HG03521 (cell line): ENCODE data around the gene CACNA2D4.

Source experiments
- ATAC-seq: cut with Tn5 transposase; IDR thresholded peaks from one replicate; pipeline ENCODE4 v1.9.1; 2021; ENCODE audit warnings: mild to moderate bottlenecking, moderate library complexity; ENCODE audit not compliant: unreplicated experiment

The CACNA2D4 gene

DNA sequence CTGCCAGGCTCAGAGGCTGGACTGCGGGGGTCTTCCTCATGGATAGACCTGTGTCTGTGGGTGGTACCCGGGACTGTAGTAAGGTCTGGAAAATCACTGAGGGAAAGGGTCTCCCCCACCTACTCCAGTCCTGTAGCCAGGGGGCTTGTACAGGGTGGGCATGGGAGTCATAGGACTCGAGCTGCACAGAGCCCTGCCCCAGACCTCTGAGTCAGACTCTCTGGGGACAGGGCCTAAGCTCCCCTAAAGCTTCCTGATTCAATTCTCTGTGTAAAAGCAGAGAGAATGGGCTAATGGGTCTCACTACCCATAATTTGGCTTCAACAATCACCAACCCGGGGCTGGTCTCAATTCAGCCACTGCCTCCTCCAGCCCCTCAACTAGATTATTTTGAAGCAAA is 71.0 kb downstream of the CACNA2D4 start:
- no peak for ATAC-seq

DNA sequence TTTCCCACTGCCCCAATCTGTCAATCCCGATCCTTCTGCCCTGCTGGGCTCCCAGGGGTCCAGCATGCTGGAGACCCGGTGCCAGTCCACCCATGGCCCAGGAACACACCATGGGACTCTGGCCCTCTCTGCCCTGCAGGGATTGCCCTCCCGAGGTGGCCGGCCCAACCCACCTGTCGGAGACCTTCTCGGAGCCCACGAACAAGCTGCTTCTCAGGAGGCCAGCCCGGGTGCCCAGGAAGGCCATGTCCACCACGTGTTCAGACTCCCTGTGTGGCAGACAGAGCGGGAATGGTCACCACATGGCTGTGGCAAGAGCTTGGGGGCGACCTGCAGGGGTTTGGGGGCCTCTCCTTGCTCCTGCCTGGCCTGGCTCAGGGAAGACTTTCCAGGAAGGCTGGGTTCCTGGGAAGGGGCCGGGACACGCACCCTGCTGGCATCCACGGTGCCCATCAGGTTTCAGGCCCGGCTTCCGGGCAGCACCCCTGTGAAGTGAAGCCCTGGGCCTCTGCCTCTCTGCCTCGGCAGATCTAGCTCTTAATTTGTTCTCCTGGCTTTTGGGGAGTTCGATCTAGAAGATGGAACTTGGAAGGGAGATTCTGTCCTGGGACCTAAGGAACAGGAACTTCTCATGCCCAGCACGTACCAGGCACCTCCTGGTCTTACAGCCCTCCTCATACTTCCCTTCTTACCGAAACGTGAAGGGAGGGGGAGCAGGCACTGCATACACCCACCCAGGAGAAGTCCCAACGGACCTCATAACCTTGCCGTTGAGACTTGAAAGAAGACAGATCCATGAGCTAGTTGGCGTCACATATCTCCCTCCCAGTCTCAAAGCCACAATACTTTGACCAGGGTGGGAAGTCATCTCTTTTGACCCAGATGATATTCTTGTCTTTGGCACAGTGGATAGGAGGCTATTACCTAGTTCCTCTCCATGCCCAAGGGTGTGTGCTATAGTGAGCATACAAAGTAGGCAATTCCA is 71.7 kb downstream of the CACNA2D4 start:
- ATAC-seq, result no peak

GRCh38 chr12:1845886-1846285 is 72.6 kb downstream of the CACNA2D4 start:
- ATAC-seq, result no peak

DNA sequence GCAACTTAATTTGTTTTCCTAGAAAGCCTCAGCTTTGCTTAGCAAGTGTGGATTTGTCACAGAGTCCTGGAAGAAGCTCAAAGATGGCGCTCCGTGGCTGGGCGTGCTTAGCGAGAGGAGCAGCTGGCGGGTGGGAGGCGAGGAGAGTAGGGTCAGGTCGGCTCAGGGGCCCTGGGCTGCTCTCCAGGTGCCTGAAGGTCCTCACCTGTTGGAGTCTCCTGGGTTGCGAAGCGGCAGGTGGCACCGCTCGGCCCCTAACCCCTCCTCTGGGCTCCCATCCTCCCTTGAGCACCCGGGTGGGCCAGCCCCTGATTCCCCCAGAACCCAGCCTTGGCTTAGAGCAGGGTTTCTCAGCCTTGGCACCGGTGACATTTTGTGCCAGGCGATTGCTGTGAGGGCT is 73.0 kb downstream of the CACNA2D4 start:
- no peak for ATAC-seq

GRCh38 chr12:1844661-1845409 is 73.6 kb downstream of the CACNA2D4 start:
- ATAC-seq, result no peak

GRCh38 chr12:1844223-1844622 is 74.2 kb downstream of the CACNA2D4 start:
- ATAC-seq, result no peak

DNA sequence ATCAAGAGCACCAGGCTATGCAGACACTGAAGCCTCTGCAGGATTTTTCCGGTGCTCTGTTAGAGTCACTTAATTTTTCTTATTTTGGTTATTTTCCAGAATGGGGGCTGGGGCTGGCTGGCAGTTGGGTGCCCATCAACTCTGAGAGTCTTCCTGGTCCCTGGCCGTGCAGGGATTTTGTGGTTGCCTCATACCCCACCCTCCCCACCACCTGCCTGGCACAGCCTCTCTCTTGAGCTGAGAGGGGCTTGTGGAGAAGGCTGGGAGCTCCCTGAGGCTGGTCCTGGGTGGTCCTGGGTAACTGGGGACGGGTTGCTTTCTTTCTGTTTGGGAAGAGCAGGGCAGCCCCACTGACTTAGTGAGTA is 74.8 kb downstream of the CACNA2D4 start:
- no peak for ATAC-seq

DNA sequence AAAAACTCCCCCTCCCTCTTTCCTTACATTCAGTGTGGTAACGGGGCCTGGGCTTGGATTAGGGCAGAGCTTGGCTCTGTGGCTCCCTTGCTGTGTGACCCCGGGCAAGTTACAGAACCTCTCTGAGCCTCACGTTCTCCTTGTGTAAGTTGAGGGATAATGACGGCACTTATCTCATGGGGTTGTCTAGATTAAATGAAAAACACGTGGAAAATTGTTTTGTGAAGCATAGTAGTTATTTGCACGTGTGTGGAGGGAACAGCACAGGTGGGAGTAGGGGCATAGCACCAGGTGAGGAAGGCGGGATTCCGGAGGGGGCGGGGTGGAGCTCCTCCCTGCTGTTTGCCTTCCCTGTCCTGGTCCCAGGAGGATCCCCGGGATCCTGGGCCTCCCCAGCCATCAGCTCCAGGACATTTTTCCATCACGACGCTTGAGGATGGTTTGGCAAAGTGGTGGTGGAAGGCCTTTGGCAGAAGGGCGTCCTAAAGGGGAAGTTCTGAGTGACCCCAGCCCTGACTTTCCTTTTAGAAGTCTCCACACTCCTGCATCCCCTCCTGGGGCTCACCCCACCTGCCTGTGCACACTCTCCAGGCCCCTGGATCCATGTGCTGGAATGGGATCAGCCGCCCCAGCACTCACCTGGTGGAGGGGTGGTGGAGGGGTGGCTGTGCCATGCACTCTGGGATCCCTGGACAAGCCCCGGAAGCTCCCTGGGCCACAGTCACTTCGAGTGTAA is 75.4 kb downstream of the CACNA2D4 start:
- ATAC-seq, result no peak

DNA sequence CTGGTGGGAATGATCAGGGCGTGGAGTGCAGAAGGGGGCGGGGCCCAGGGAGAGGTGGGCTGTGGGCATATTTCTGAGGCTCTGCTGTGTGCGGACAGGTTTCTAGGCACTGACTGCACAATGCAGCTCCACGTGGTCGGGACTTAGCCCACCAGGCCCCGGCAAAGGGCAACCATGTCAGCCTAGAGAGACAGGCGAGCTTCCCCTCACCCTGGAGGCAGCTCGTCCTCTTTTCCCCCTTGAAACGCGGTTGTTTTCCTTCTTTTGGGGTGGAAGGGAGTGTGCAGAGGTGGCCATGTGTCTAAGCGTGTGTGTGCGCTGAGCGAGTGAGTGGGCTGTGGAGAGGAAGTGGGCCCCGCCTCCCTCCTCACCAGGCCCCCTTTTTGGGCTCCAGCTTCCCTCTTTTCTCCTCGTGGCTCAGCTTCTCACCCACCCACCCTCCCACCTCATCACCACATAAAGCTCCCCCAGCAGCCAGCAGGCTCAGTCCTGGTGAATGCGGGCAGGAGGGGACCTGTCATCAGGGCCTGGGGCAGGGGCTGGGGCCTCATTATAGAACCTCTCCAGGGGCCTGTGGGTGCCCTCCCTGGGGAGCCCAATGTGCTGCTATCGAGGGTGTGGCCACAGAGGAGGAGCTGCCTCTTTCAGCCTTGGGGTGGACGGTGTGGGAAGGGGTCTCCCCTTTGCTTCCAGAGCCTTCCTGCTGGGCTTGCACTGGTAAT is 76.1 kb downstream of the CACNA2D4 start:
- ATAC-seq, result no peak

- no peak for ATAC-seq
Measured at GRCh38 chr12:1841586-1842182, 76.8 kb downstream of the CACNA2D4 start.

GRCh38 chr12:1840981-1841425 is 77.4 kb downstream of the CACNA2D4 start:
- no peak for ATAC-seq

- no peak for ATAC-seq
Measured at GRCh38 chr12:1839956-1840951, 78.2 kb downstream of the CACNA2D4 start.

DNA sequence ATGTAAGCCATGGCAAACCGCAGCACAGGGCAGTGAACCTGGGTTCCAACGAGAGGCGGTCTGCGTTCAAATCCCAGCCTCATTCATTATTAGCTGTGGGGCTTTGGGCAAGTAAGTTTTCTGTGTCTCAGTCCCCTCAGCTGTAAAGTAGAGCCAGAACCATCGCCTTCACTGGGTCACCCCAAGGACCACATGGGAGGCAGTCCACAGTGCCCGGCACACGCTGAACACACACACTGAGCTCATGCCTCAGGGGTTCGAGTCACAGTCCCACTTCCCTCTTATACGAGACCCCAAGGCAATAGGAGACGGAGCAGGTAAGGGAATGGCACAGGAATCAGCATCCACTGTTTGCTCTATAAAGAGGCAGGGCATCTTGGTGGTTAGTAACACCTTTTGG is 79.0 kb downstream of the CACNA2D4 start:
- ATAC-seq, result no peak

GRCh38 chr12:1838994-1839365 is 79.5 kb downstream of the CACNA2D4 start:
- ATAC-seq, result no peak

- no peak for ATAC-seq
Measured at GRCh38 chr12:1838205-1838993, 80.1 kb downstream of the CACNA2D4 start.

DNA sequence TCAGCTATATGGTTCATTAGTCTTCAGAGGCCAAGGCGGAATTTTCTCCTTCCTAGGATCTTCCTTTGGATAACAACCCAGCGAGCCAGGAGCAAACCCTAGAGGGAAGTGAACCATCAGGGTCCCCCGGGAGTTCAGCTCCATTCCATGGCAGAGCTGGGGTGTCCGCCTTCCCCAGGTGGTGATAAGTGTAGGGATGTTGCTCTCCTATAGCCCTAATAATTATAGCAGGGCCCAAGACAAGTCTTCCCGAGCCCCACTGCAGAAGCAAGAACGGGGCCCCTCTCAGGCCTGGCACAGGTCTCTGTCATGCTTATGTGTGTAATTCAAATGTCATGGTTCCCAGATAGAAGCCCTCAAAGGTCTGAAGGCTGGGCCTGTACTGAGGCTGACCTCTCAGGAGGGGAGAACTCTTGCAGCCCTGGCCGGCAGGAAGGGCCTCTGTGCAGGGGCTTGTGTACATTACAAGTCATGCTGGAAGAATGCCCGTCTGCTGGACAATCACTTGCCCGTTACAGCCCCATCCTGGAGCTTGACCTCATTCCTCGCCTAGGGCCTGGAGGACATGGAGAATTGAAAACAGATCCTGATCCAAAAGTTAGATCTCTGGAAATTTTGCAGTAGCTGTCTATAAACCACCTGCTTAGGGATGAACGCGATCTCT is 80.8 kb downstream of the CACNA2D4 start:
- ATAC-seq, result no peak

- no peak for ATAC-seq
Measured at GRCh38 chr12:1836854-1837421, 81.5 kb downstream of the CACNA2D4 start.
